GM18508 (cell line): ENCODE measurements around the gene SPATA6.

Experiments
- ATAC-seq: cut with Tn5 transposase; IDR thresholded peaks from one replicate; pipeline ENCODE4 v1.9.1; 2021; ENCODE audit warnings: moderate number of reproducible peaks; ENCODE audit not compliant: insufficient read depth, unreplicated experiment

The SPATA6 gene

GRCh38 chr1:48266576-48266975 is 205.4 kb downstream of the SPATA6 start:
- ATAC-seq, result no peak

GRCh38 chr1:48263041-48263440 is 209.0 kb downstream of the SPATA6 start:
- ATAC-seq, result no peak

- no peak for ATAC-seq
Observed at GRCh38 chr1:48261881-48262400, 210.1 kb downstream of the SPATA6 start.

GRCh38 chr1:48258106-48258505 is 213.9 kb downstream of the SPATA6 start:
- no peak for ATAC-seq

- ATAC-seq, result no peak
Observed at GRCh38 chr1:48254254-48254653, 217.8 kb downstream of the SPATA6 start.

- ATAC-seq, result no peak
Observed at GRCh38 chr1:48251821-48252220, 220.2 kb downstream of the SPATA6 start.

GRCh38 chr1:48251323-48251722 is 220.7 kb downstream of the SPATA6 start:
- ATAC-seq, result no peak

GRCh38 chr1:48250572-48250971 is 221.4 kb downstream of the SPATA6 start:
- no peak for ATAC-seq

- no peak for ATAC-seq
Observed at GRCh38 chr1:48249868-48250267, 222.1 kb downstream of the SPATA6 start.

- no peak for ATAC-seq
Observed at GRCh38 chr1:48248356-48248755, 223.6 kb downstream of the SPATA6 start.

GRCh38 chr1:48246727-48247126 is 225.3 kb downstream of the SPATA6 start:
- no peak for ATAC-seq
